Fibroblast of lung (primary cell): ENCODE measurements around the gene GAB2.

Source experiments
- CTCF ChIP-seq, 2 donors: IDR thresholded peaks in 1 of 2; conservative IDR thresholded peaks in 1 of 2; 1 replicate in 1 of 2; 2 replicates in 1 of 2; pipeline ENCODE4 v1.5.1; 2011 to 2012; ENCODE audit warnings: low read length in 2 of 2, control low read depth in 1 of 2, inconsistent platforms in 1 of 2, low read depth in 1 of 2, mild to moderate bottlenecking in 1 of 2
- EZH2 ChIP-seq: IDR thresholded peaks from 2 replicates; pipeline ENCODE4 v1.5.1; 2012; ENCODE audit warnings: low read length, control low read depth, mild to moderate bottlenecking; ENCODE audit errors: missing control alignments

- TF ChIP-seq CTCF (conservative IDR thresholded peaks at IDR 0.05 in 1 of 2, IDR thresholded peaks at IDR 0.05 in 1 of 2; ENCODE audit: low read depth in 1 of 2, low read length in 2 of 2), result no peak
- no peak for TF ChIP-seq EZH2
These were observed 124.1 kb downstream of the GAB2 start for GRCh38 chr11:78293536-78293935.
